Lung (tissue), 12 donors: ENCODE results near the gene IL6R. TPM values are rescaled to one million over a fixed set of nuclear protein-coding genes. Genes with fewer than 3 reads are reported as not detected.
A peak's percentile ranks its signal among the peaks of the same experiment; 100 is the strongest.

Experiments
- ATAC-seq: fragments of 200-7000 bp; cut with Tn5 transposase; one replicate; pipeline ENCODE4 v1.9.1; 2020; ENCODE audit warnings: moderate number of reproducible peaks; ENCODE audit not compliant: insufficient read depth, low FRiP score
- DNase-seq, 3 donors: peaks; one replicate each; pipeline ENCODE4 v3.0.0-alpha.2; 2013 to 2017
- H3K27ac ChIP-seq, 2 donors: one replicate each; pipeline ENCODE4 v1.5.1; 2013; ENCODE audit warnings: mild to moderate bottlenecking in 2 of 2, moderate library complexity in 2 of 2, control low read depth in 1 of 2, inconsistent platforms in 1 of 2, low read depth in 1 of 2, low read length in 1 of 2
- H3K27me3 ChIP-seq, 3 donors: one replicate each; pipeline ENCODE4 v1.5.1; 2013; ENCODE audit warnings: low read length in 2 of 3; ENCODE audit not compliant: control insufficient read depth in 3 of 3, insufficient read depth in 3 of 3
- H3K36me3 ChIP-seq, 4 donors: one replicate each; pipeline ENCODE4 v1.5.1; 2013; ENCODE audit warnings: low read length in 4 of 4, mild to moderate bottlenecking in 1 of 4, moderate library complexity in 1 of 4; ENCODE audit not compliant: control insufficient read depth in 4 of 4, insufficient read depth in 4 of 4
- H3K4me1 ChIP-seq, 5 donors: one replicate each; pipeline ENCODE4 v1.5.1; 2013; ENCODE audit warnings: low read length in 5 of 5, mild to moderate bottlenecking in 2 of 5, moderate library complexity in 1 of 5; ENCODE audit not compliant: control insufficient read depth in 5 of 5, insufficient read depth in 5 of 5
- H3K4me3 ChIP-seq: one replicate; pipeline ENCODE4 v1.5.1; 2013; ENCODE audit warnings: mild to moderate bottlenecking, control low read depth, moderate library complexity
- H3K9ac ChIP-seq, 2 donors: one replicate each; pipeline ENCODE4 v1.5.1; 2013; ENCODE audit warnings: low read length in 2 of 2, control low read depth in 1 of 2; ENCODE audit not compliant: insufficient read depth in 1 of 2
- H3K9me3 ChIP-seq, 4 donors: one replicate each; pipeline ENCODE4 v1.5.1; 2013; ENCODE audit warnings: low read length in 3 of 4, mild to moderate bottlenecking in 1 of 4, moderate library complexity in 1 of 4; ENCODE audit not compliant: control insufficient read depth in 4 of 4, insufficient read depth in 3 of 4
- WGBS, 2 donors: extraction: QIAGEN DNeasy Blood & Tissue Kit; methylation state at CpG; one replicate each; pipeline ENCODE4 v1.1.7; 2013; 5-methylcytosine and 5-hydroxymethylcytosine counted together
- polyA plus RNA-seq, 2 donors: library from polyadenylated mRNA; stranded (reverse); fragments of 200-250 nt; gene quantifications; one replicate each; pipeline ENCODE4 v1.2.1, GENCODE V29; 2013
- total RNA-seq, 2 donors: library from RNA; depleted of rRNA in 1 of 2; stranded (reverse); fragments of >200 nt in 1 of 2; gene quantifications; one replicate each; pipeline ENCODE4 v1.2.1, GENCODE V29; 2014 to 2021
- TF ChIP-seq, protein P1 (sequence below): IDR thresholded peaks from 2 replicates; pipeline ENCODE4 v1.5.1; 2012; ENCODE audit warnings: mild to moderate bottlenecking; ENCODE audit errors: control extremely low read depth, extremely low read depth
- donor health status: control.
- donor health status: control.
- donor health status: Bipolar disorder and iron deficiency.
- donor health status: healthy.
- donor health status: DM: yes; HTN: yes; CAD: no.

Gene IL6R
- total and polyA plus RNA-seq, 4 donors: 12.3 to 79.7 (median 32.0) TPM

DNA sequence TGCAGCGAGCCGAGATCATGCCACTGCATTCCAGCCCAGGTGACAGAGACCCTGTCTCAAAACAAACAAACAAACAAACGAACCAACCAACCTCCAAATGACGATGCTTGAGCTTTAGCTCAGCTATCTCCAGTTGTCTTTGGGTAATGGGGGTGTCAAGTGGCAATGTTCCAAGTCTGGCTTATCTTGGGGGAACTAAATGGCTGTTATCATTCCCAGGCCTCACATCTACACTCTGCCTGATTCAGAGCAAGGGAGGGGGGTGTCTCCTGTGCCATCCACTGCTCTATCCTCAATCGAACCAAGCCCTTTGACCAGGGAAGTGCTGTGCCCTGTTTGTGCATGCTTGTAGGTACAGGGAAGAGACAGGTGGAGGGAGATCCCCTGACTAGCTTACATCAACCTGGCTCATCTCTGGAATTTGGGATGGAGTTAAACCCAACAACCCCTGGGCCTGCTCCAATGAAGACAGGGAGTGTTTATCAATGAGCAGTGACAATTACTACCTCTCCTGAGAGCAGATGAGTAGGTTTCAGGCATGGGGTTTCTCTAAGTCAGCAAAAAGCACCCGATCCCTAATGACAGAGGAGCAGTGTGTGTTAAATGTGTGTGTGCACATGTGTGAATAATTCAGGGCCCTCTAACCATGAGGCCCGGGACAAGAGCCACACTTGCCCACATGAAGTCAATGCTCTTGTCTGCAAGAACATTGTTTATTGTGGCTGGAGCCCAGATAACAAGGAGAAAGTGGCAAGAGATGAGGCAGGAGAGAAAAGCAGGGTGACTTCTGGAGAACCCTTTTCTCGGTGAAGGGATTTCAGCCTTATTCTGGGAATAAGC lies 20.3 kb upstream of the IL6R start:
- Histone ChIP-seq H3K4me3 (no peak overlapping the region), H3K9ac (no peak overlapping the region), H3K9me3 (no peaks in the 10 kb centered on the region), H3K36me3 (no peaks in the 10 kb centered on the region), H3K4me1 (peaks cover 0 to 2% (median 0%) of the 10 kb centered on the region in 5 donors), H3K27ac (peak overlapping the region in 1 of 2 donors; percentile 11), H3K27me3 (no peaks in the 10 kb centered on the region)
- DNase-seq (no peak), ATAC-seq (no peak)
- TF ChIP-seq, protein P1, sequence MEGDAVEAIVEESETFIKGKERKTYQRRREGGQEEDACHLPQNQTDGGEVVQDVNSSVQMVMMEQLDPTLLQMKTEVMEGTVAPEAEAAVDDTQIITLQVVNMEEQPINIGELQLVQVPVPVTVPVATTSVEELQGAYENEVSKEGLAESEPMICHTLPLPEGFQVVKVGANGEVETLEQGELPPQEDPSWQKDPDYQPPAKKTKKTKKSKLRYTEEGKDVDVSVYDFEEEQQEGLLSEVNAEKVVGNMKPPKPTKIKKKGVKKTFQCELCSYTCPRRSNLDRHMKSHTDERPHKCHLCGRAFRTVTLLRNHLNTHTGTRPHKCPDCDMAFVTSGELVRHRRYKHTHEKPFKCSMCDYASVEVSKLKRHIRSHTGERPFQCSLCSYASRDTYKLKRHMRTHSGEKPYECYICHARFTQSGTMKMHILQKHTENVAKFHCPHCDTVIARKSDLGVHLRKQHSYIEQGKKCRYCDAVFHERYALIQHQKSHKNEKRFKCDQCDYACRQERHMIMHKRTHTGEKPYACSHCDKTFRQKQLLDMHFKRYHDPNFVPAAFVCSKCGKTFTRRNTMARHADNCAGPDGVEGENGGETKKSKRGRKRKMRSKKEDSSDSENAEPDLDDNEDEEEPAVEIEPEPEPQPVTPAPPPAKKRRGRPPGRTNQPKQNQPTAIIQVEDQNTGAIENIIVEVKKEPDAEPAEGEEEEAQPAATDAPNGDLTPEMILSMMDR: no peak
- WGBS, 2 donors: 78 to 88% methylated on average over 8 of the region's 8 CpGs

DNA sequence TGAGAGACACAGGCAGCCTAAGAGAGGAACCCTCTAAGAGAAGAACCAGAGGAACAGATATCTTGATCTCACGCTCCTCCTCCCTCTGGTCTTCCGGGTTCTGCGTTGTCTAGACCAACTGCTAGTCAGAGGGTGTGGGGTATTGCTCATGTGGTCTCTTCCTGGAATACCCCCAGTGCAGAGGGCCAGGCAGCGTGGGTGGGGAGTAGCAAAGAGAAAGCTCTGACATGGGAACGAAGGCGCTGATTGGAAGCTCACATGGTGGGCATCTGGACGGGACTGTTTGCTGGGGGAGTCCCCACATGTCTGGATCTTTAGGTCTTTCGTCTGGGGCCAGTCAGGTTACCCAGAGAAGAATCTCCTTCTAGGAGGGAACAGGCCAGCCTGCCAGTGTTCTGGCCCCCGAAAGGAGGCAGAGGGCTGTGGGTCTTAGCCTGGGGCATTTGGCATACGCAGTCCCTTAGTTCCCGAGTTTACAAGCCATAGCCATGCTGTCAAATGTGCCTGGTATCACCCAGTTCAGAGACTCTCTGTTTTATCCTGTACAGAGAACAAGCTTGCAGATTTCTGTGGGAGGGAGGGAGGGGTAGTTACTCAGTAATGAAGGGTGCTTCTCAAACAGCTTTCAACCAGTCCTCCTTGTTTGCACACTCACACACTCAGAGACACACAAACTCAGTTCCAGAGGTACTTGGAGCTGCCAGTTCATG lies 18.3 kb upstream of the IL6R start:
- Histone ChIP-seq H3K4me3 (no peak overlapping the region), H3K27ac (peak overlapping the region in 1 of 2 donors; percentile 7), H3K9me3 (peaks cover 0 to 3% (median 0%) of the 10 kb centered on the region in 4 donors), H3K27me3 (no peaks in the 10 kb centered on the region), H3K36me3 (no peaks in the 10 kb centered on the region), H3K4me1 (peaks cover 0 to 2% (median 0%) of the 10 kb centered on the region in 5 donors), H3K9ac (no peak overlapping the region)
- 73 to 85% methylated on average over 11 of the region's 11 CpGs for WGBS, 2 donors
- TF ChIP-seq, protein P1: no peak
- ATAC-seq (peak; percentile 53), DNase-seq (peak in 2 of 3 donors; percentile 35 to 71)

DNA sequence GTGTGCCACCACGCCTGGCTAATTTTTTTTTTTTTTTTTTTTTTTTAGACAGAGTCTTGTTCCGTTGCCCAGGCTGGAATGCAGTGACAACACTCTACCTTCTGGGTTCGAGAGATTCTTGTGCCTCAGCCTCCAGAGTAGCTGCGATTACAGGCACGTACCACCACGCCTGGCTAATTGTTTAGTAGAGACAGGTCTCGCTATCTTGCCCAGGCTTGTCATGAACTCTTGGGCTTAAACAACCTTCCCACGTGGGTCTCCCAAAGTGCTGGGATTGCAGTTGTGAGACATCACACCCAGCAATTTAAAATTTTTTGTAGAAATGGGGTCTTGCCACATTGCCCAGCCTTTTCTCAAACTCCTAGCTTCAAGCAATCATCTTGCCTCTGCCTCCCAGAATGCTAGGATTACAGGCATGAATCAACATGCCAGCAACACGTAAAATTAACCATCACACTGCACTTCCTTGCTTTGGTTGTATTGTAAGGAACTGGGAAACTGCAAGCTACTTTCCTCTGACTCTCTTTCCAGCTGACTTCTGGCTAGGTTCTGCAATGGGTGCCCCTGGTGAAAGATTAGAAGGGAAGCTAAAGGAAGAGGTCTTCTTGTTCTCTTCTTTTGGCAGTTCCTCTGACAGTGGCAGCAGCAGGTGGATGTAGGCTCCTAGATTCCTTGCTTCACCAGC lies 13.9 kb upstream of the IL6R start:
- Histone ChIP-seq H3K4me3 (no peak overlapping the region), H3K36me3 (no peaks in the 10 kb centered on the region), H3K27me3 (no peaks in the 10 kb centered on the region), H3K9ac (no peak overlapping the region), H3K4me1 (no peaks in the 10 kb centered on the region), H3K9me3 (peaks cover 0 to 3% (median 0%) of the 10 kb centered on the region in 4 donors), H3K27ac (no peak overlapping the region)
- TF ChIP-seq, protein P1: no peak
- ATAC-seq (no peak), DNase-seq (no peak)
- 70 to 88% methylated on average over 9 of the region's 9 CpGs for WGBS, 2 donors
